ENCODE data around the gene SLC15A4.

The SLC15A4 gene

GRCh38 chr12:128783129-128783574, 40.6 kb downstream of the SLC15A4 start:
- in situ Hi-C loops (cut with MboI; ENCODE audit: low pct_unique_long_range_greater_than_20kb, low sequenced_read_pairs) = no loop called here
- no peak for DNase-seq

GRCh38 chr12:128779901-128780300, 43.9 kb downstream of the SLC15A4 start:
- in situ Hi-C loops (cut with MboI; ENCODE audit: low pct_unique_long_range_greater_than_20kb, low sequenced_read_pairs) = no loop called here

GRCh38 chr12:128772249-128772648, 51.5 kb downstream of the SLC15A4 start:
- in situ Hi-C loops (cut with MboI; ENCODE audit: low pct_unique_long_range_greater_than_20kb, low sequenced_read_pairs) = no loop called here
- DNase-seq = no peak

More at GRCh38 chr12:128779901-128780300, 43.9 kb downstream of the SLC15A4 start:
- no peak for DNase-seq

GRCh38 chr12:128771681-128772080, 52.1 kb downstream of the SLC15A4 start:
- DNase-seq = no peak
- in situ Hi-C loops (cut with MboI; ENCODE audit: low pct_unique_long_range_greater_than_20kb, low sequenced_read_pairs) = no loop called here

GRCh38 chr12:128767518-128767917, 56.2 kb downstream of the SLC15A4 start:
- DNase-seq = no peak
- in situ Hi-C loops (cut with MboI; ENCODE audit: low pct_unique_long_range_greater_than_20kb, low sequenced_read_pairs) = no loop called here

GRCh38 chr12:128766738-128767501, 56.8 kb downstream of the SLC15A4 start:
- in situ Hi-C loops (cut with MboI; ENCODE audit: low pct_unique_long_range_greater_than_20kb, low sequenced_read_pairs) = no loop called here
- DNase-seq = no peak

GRCh38 chr12:128763395-128763794, 60.4 kb downstream of the SLC15A4 start:
- no peak for DNase-seq
- in situ Hi-C loops (cut with MboI; ENCODE audit: low pct_unique_long_range_greater_than_20kb, low sequenced_read_pairs) = no loop called here

GRCh38 chr12:128761379-128761790, 62.4 kb downstream of the SLC15A4 start:
- DNase-seq = no peak
- in situ Hi-C loops (cut with MboI; ENCODE audit: low pct_unique_long_range_greater_than_20kb, low sequenced_read_pairs) = no loop called here

GRCh38 chr12:128755566-128755965, 68.2 kb downstream of the SLC15A4 start:
- no peak for DNase-seq
- in situ Hi-C loops (cut with MboI; ENCODE audit: low pct_unique_long_range_greater_than_20kb, low sequenced_read_pairs) = no loop called here

- DNase-seq = no peak
Observed at GRCh38 chr12:128754275-128754674, 69.5 kb downstream of the SLC15A4 start.

GRCh38 chr12:128753438-128753837, 70.3 kb downstream of the SLC15A4 start:
- in situ Hi-C loops (cut with MboI; ENCODE audit: low pct_unique_long_range_greater_than_20kb, low sequenced_read_pairs) = no loop called here
- DNase-seq = no peak

More at GRCh38 chr12:128754275-128754674, 69.5 kb downstream of the SLC15A4 start:
- in situ Hi-C loops (cut with MboI; ENCODE audit: low pct_unique_long_range_greater_than_20kb, low sequenced_read_pairs) = no loop called here

- in situ Hi-C loops (cut with MboI; ENCODE audit: low pct_unique_long_range_greater_than_20kb, low sequenced_read_pairs) = no loop called here
- no peak for DNase-seq
Observed at GRCh38 chr12:128752386-128752785, 71.4 kb downstream of the SLC15A4 start.

GRCh38 chr12:128747441-128747840, 76.3 kb downstream of the SLC15A4 start:
- DNase-seq = no peak
- in situ Hi-C loops (cut with MboI; ENCODE audit: low pct_unique_long_range_greater_than_20kb, low sequenced_read_pairs) = no loop called here

GRCh38 chr12:128745772-128746689, 77.7 kb downstream of the SLC15A4 start:
- in situ Hi-C loops (cut with MboI; ENCODE audit: low pct_unique_long_range_greater_than_20kb, low sequenced_read_pairs) = no loop called here
- DNase-seq = no peak

- no peak for DNase-seq
- in situ Hi-C loops (cut with MboI; ENCODE audit: low pct_unique_long_range_greater_than_20kb, low sequenced_read_pairs) = no loop called here
Observed at GRCh38 chr12:128743916-128744315, 79.8 kb downstream of the SLC15A4 start.
